GM13977 (cell line): ENCODE data around the gene CADPS.

ENCODE experiments used
- DNase-seq: peaks from one replicate; pipeline ENCODE4 v3.0.0; 2012; ENCODE audit warnings: low spot score
- in situ Hi-C: fragments of 300-500 bp; cut with MboI; formaldehyde crosslinking; loops from one replicate; pipeline ENCODE4 v1.12.0; 2022; ENCODE audit warnings: low sequenced_read_pairs, low pct_unique_long_range_greater_than_20kb, mixed read lengths, inconsistent platforms; ENCODE audit not compliant: unreplicated experiment
- TF ChIP-seq, protein P1 (sequence below): IDR thresholded peaks from 2 replicates; pipeline ENCODE4 v1.5.1; 2012; ENCODE audit warnings: mild to moderate bottlenecking, control low read depth; ENCODE audit not compliant: insufficient read depth; ENCODE audit errors: extremely low read depth, missing control alignments

The CADPS gene

GRCh38 chr3:62562596-62562995 is 312.6 kb downstream of the CADPS start:
- in situ Hi-C loops = no loop called here
- TF ChIP-seq, protein P1, sequence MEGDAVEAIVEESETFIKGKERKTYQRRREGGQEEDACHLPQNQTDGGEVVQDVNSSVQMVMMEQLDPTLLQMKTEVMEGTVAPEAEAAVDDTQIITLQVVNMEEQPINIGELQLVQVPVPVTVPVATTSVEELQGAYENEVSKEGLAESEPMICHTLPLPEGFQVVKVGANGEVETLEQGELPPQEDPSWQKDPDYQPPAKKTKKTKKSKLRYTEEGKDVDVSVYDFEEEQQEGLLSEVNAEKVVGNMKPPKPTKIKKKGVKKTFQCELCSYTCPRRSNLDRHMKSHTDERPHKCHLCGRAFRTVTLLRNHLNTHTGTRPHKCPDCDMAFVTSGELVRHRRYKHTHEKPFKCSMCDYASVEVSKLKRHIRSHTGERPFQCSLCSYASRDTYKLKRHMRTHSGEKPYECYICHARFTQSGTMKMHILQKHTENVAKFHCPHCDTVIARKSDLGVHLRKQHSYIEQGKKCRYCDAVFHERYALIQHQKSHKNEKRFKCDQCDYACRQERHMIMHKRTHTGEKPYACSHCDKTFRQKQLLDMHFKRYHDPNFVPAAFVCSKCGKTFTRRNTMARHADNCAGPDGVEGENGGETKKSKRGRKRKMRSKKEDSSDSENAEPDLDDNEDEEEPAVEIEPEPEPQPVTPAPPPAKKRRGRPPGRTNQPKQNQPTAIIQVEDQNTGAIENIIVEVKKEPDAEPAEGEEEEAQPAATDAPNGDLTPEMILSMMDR = no peak
- no peak for DNase-seq

DNA sequence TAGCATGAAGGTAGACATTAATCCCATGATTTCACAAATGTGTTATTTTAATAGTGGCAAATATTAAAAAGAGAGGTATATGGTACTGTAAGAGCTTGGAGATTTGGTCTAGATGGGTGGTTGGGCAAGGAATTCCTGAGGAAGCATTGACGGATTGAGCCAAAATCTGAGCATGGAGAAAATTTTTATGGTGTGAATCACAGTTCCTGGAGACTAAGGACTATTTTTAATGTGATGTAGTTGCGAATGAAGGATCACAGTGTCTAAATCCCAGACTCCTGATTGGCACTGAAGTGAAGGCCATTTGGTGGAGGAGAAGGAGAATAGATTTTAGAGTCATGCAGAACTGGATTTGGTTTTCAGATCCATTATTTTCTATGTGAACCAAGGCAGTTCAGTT is 313.2 kb downstream of the CADPS start:
- in situ Hi-C loops = no loop called here
- DNase-seq = no peak
- TF ChIP-seq, protein P1 = no peak

DNA sequence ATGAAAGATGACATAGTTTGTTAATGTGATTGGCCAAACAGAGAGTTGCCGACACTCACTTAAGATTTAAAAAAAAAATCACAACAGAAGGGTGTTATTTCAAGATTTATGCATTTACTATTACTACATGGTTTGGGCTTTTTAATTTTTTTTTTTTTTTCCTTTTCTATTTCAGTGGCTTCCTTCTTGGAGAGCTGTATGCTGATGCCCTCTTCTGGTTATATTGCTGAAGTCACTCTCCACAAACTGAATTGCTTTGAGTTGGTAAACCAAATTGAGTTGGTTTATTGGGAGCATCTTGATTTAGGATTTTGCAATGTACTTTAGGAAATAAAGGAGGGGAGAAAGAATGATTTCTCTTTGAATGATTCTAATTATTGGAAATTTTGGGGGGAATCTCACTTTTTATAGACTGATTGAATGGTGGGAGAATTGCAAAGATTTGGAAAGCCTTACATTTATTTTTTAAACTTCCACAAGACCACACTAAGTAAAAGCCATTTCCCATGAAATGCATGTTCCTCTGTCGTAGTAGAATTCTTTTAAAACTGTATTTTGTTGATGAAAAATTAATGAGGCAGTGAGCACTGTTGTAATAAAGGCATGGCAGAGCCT is 315.3 kb downstream of the CADPS start:
- in situ Hi-C loops = no loop called here
- DNase-seq = no peak
- TF ChIP-seq, protein P1 = peak; percentile 42

GRCh38 chr3:62558549-62559112 is 316.6 kb downstream of the CADPS start:
- in situ Hi-C loops = no loop called here
- DNase-seq = peak; percentile 23
- TF ChIP-seq, protein P1 = peak; percentile 43

DNA sequence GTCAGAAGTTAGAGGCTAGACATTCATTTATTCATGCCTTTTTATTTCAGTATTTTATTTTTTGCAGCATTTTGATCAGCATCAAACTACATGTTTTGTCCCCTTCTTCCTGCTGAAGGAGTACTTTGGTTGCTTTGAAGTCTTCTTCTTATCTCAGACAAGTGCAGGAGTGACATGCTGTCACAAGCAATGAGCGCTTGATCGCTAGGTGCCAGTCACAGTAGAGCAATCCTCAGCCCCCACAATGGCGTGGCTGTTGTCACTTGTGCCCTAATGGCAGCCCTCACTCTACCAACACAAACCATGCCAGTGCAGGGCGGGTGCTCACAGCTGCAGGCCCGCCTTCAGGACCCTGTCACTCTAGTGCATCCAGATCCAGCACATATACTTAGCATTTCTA is 317.2 kb downstream of the CADPS start:
- no peak for DNase-seq
- TF ChIP-seq, protein P1 = no peak
- in situ Hi-C loops = no loop called here

- no peak for DNase-seq
- in situ Hi-C loops = no loop called here
- TF ChIP-seq, protein P1 = no peak
These were observed 317.8 kb downstream of the CADPS start for GRCh38 chr3:62557450-62557849.
